DOHH2 (cell line): Measurements from ENCODE around the gene FHL3.

Experiments
- EZH2phosphoT487 ChIP-seq: fragments of 200-600 bp; sonication (generic); IDR thresholded peaks from 2 replicates; pipeline ENCODE4 v1.6.1; 2017; ENCODE audit warnings: borderline replicate concordance, mild to moderate bottlenecking, antibody characterized with exemption, low read length, moderate library complexity, mixed read lengths
- TF ChIP-seq, protein P1 (sequence below): fragments of 200-600 bp; sonication (generic); IDR thresholded peaks from one replicate; pipeline ENCODE4 v1.5.1; 2014; ENCODE audit warnings: antibody characterized with exemption, mild to moderate bottlenecking, low read depth, low read length; ENCODE audit not compliant: poor library complexity, severe bottlenecking

- TF ChIP-seq, protein P1, sequence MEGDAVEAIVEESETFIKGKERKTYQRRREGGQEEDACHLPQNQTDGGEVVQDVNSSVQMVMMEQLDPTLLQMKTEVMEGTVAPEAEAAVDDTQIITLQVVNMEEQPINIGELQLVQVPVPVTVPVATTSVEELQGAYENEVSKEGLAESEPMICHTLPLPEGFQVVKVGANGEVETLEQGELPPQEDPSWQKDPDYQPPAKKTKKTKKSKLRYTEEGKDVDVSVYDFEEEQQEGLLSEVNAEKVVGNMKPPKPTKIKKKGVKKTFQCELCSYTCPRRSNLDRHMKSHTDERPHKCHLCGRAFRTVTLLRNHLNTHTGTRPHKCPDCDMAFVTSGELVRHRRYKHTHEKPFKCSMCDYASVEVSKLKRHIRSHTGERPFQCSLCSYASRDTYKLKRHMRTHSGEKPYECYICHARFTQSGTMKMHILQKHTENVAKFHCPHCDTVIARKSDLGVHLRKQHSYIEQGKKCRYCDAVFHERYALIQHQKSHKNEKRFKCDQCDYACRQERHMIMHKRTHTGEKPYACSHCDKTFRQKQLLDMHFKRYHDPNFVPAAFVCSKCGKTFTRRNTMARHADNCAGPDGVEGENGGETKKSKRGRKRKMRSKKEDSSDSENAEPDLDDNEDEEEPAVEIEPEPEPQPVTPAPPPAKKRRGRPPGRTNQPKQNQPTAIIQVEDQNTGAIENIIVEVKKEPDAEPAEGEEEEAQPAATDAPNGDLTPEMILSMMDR: no peak
- TF ChIP-seq EZH2phosphoT487: no peak
Observed at GRCh38 chr1:38021969-38022368, 16.7 kb upstream of the FHL3 start.
